Measurements from ENCODE around the gene MUC13.

GRCh38 chr3:124907957-124908356 lies 26.6 kb downstream of the MUC13 start:
- TF ChIP-seq CTCF (IDR thresholded peaks at IDR 0.05) (no peak), ZFX (IDR thresholded peaks at IDR 0.05; ENCODE audit: borderline replicate concordance) (no peak)
